SH-SY5Y (cell line): Measurements from ENCODE around the gene DLEC1.

ENCODE experiments used
- GATA2 ChIP-seq: IDR thresholded peaks from 2 replicates; pipeline ENCODE4 v1.6.1; 2011; ENCODE audit warnings: mild to moderate bottlenecking, low read depth, low read length
- GATA3 ChIP-seq: IDR thresholded peaks from 2 replicates; pipeline ENCODE4 v1.6.1; 2011; ENCODE audit warnings: low read depth, mild to moderate bottlenecking, low read length, moderate library complexity

Gene DLEC1

GRCh38 chr3:38006445-38006995, 32.5 kb upstream of the DLEC1 start:
- TF ChIP-seq GATA2 (no peak), GATA3 (no peak)

GRCh38 chr3:38007754-38008090, 31.3 kb upstream of the DLEC1 start:
- no peak for TF ChIP-seq GATA2
- TF ChIP-seq GATA3, result no peak

DNA sequence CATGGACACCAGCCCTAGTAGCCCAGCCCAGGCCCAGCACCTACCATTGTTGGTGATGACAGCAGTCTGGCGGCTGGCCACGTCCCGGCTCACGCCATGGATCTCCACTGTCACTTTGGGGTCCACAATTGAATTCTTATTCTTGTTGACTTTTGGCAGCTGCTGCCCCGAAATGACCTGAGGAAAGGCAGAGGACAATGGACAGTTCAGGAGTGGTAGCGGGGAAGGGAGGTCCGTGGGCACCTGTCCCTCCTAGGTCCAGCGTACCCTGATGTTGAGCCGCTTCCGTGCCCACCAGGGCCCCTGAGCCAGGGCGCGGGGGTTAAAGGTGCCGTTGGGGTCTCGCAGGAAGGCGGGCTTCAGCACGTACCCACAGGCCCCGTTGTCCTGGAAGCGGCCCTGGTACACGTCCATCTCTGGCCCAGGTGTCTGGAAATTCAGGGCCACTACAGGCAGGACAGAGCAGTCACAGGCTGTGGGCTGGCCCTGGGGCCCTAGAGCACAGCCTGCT, 30.8 kb upstream of the DLEC1 start:
- TF ChIP-seq GATA2, result no peak
- TF ChIP-seq GATA3, result no peak

DNA sequence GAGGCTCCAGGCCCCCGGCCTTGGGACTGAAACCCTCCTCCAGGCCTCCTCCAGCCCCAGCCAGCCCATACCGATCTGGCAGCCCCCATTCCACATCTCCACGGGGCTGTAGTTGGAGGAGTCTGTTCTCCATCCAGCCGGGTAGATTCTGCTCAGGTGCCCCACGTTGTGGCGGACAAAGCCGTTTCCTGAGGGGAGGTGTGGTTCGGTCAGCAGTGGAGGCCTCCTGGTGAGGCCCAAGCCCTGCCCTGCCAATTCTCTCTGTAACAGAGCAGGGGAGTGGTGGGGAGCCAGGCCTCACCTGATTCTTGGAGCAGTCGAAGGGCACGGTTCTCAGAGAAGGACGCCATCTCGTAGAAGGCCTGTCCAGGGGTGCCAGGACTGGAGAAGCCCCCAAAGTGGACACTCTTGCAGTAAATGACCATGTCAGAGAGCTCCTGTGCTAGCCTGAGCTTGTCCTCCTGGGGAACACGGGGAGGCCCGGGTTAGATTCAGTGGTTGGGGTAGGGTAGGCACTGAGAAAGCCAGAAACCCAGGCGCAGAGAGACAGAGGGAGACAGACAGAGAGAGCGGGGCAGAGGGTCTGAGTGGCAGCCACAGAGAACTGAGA, 29.9 kb upstream of the DLEC1 start:
- TF ChIP-seq GATA3 (no peak), GATA2 (no peak)

GRCh38 chr3:38009807-38010591, 29.0 kb upstream of the DLEC1 start:
- TF ChIP-seq GATA2 (no peak), GATA3 (no peak)

DNA sequence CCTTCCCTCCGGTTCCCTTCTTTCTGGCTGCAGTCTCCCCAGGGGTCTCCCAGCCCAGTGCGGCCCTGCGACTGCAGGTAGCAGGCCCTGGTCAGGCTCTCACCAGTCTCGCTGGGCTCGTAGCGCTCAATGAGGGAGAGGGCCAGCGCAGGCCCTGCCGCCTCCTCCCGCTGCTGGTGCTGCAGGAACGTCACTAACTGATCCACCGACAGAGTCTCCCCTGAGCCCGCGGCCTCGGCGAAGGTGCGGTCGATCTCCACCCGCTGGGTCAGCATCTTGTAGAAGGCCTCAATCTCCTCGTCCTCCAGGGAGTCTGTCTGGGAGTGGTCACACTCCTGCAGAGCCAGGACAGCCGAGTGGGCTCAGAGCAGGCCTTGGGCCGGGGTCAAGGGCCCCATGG, 27.9 kb upstream of the DLEC1 start:
- TF ChIP-seq GATA3 (no peak), GATA2 (no peak)

- TF ChIP-seq GATA3 (no peak), GATA2 (no peak)
Measured at GRCh38 chr3:38015485-38015884, 23.5 kb upstream of the DLEC1 start.

- no peak for TF ChIP-seq GATA3
Measured at GRCh38 chr3:38015984-38016383, 23.0 kb upstream of the DLEC1 start.

DNA sequence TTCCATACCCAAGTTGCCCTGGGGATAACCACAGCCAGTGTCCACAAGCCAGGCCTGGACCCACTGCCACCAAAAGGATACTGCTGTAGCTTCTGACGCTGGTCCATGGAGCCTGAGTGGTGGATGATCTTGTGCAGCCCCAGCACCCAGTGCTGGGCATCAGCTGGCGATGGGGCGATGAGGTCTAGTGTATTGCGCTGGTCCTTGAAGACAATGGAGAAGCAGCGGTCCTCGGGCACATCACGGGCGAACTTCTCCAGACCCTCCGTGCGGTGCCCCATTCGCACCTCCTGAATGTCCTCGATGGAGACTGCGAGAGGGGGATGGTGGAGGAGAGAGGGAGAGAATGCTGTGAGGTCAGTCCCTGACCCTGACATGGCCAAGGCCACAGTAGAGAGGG, 22.6 kb upstream of the DLEC1 start:
- TF ChIP-seq GATA2 (no peak), GATA3 (no peak)

GRCh38 chr3:38016847-38017444, 22.1 kb upstream of the DLEC1 start:
- TF ChIP-seq GATA2, result no peak
- TF ChIP-seq GATA3, result no peak

- TF ChIP-seq GATA3 (no peak), GATA2 (peak; percentile 57)
Measured at GRCh38 chr3:38017445-38018295, 21.3 kb upstream of the DLEC1 start.

DNA sequence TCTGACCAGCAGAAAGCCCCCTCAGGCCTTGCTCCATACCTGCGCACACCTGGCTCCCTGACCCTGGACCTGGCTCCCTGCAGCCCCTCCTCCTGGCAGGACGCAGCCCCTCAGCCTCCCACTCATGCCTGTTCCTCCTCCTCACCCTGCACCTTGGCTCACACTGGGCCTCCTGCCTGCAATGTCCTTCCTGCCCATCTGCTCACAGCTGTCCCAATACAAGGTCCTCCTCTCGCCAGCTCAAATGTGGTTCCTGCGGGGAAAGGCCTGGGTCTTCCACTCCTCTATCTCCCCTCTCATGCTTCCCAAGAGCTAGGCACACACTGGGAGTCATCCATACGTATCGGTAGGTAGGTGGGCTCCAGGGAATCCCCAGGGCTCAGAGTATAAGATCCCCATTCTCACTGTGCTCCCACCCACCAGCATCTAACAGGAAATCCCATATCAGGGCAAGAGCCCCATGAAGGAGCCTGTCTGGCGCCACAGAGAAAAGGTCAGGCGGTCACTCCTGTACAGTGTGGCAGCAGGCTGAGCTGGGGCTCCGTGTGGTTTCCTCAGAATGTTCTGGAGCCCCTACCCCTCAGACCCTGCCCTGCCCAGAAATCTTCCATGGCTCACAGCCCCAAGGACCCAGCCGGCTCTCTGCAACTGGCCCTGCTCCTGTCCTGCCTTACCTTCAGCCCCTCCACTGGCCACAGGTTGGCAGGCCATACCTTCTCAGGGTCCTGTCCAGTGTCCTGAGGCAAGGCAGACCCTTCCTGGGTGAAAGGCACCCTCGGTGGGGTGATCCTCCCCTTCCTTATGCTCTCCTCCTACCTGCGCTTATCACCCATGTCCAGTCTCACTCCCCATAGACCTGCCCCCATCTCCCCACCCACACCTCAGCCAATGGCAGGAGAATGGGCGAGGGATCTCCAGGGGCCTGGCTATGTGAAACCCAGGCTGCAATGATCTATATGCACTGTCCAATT, 20.4 kb upstream of the DLEC1 start:
- no peak for TF ChIP-seq GATA2
- TF ChIP-seq GATA3, result no peak
